ENCODE results near the gene BCO1. TPM values are rescaled to one million over a fixed set of nuclear protein-coding genes. Genes with fewer than 3 reads are reported as not detected.

Gene BCO1
- total and polyA plus RNA-seq, 2 of the 4 experiments (the other 2 are of a cell fraction): not detected

GRCh38 chr16:81265658-81266451 lies 27.4 kb downstream of the BCO1 start:
- intact Hi-C loops (cut with micrococcal nuclease): no loop called here
- TF ChIP-seq CTCF (conservative IDR thresholded peaks at IDR 0.05; ENCODE audit: low read depth, low read length) (no peak), RFX5 (IDR thresholded peaks at IDR 0.05; ENCODE audit: low read depth, low read length) (no peak), BHLHE40 (IDR thresholded peaks at IDR 0.05; ENCODE audit: low read depth, low read length) (no peak), ELK1 (IDR thresholded peaks at IDR 0.05; ENCODE audit: borderline replicate concordance, low read depth, low read length) (no peak), POLR2A (IDR thresholded peaks at IDR 0.05; ENCODE audit: low read depth, low read length) (no peak), CEBPB (IDR thresholded peaks at IDR 0.05; ENCODE audit: low read depth, low read length) (no peak), RAD21 (IDR thresholded peaks at IDR 0.05; ENCODE audit: low read length) (no peak), NFE2L2 (IDR thresholded peaks at IDR 0.05; ENCODE audit: low read depth, low read length) (no peak), CHD1 (IDR thresholded peaks at IDR 0.05; ENCODE audit: low read depth, low read length) (no peak), FOS (IDR thresholded peaks at IDR 0.05; ENCODE audit: low read depth, low read length) (no peak), RCOR1 (IDR thresholded peaks at IDR 0.05; ENCODE audit: insufficient replicate concordance, low read length) (no peak), SMC3 (IDR thresholded peaks at IDR 0.05; ENCODE audit: low read depth, low read length) (no peak), MAZ (IDR thresholded peaks at IDR 0.05; ENCODE audit: borderline replicate concordance, low read depth, low read length) (no peak), MAFK (IDR thresholded peaks at IDR 0.05; ENCODE audit: low read depth, low read length) (no peak), USF2 (IDR thresholded peaks at IDR 0.05; ENCODE audit: low read depth, low read length) (no peak)

More at GRCh38 chr16:81265658-81266451, 27.4 kb downstream of the BCO1 start:
- H3K56ac ChIP-seq (ENCODE audit: extremely low read depth, insufficient read depth, low read length): no peak overlapping the region
- no peaks in the 10 kb centered on the region for H4K20me1 ChIP-seq (ENCODE audit: insufficient read depth, low read length)
- no peak overlapping the region for H2BK15ac ChIP-seq (ENCODE audit: low read depth, low read length)
- ChIA-PET POLR2A (ENCODE audit: unreplicated experiment) (no interaction called here), CTCF (interaction anchor here (0.5 kb wide), 1 partner anchor 61 kb away, joined by 3 read pairs; no protein-coding TSS in a partner anchor)
- H3K14ac ChIP-seq (replicated peaks; ENCODE audit: low read depth, low read length): no peak overlapping the region
- peak overlapping the region; percentile 17 for H2BK5ac ChIP-seq (ENCODE audit: low read depth, low read length, poor library complexity, severe bottlenecking)
- in situ Hi-C loops (cut with MboI; ENCODE audit: low sequenced_read_pairs) (no loop called here), dilution Hi-C loops (cut with HindIII; ENCODE audit: low sequenced_read_pairs, unreplicated experiment) (no loop called here)
- H3K4me2 ChIP-seq (ENCODE audit: low read depth, low read length): no peak overlapping the region
- H4K8ac ChIP-seq (ENCODE audit: low read depth in 2 of 2, low read length in 2 of 2): no peak overlapping the region
- no peak overlapping the region for H3K23ac ChIP-seq (ENCODE audit: low read depth, low read length)
- H2AK9ac ChIP-seq (replicated peaks; ENCODE audit: low read depth, low read length, poor library complexity): no peak overlapping the region
- H3K9me3 ChIP-seq (ENCODE audit: control insufficient read depth, insufficient read depth, low read length): no peaks in the 10 kb centered on the region
- 0 out of 2 replicates have a peak, but pooled peaks have one; percentile 14 for ATAC-seq (ENCODE audit: low read depth)
- H3K4ac ChIP-seq (ENCODE audit: low read depth, low read length): no peak overlapping the region
- no peak overlapping the region for H3K9ac ChIP-seq (ENCODE audit: low read depth, low read length)
- WGBS, 2 experiments (ENCODE audit: extremely low coverage in 2 of 2, insufficient read length in 1 of 2): 79 to 100% methylated on average over 1 to 3 of the region's 5 CpGs
- H2BK20ac ChIP-seq (ENCODE audit: low read depth, low read length): no peak overlapping the region
- peak; percentile 19 for DNase-seq
- H3K36me3 ChIP-seq (ENCODE audit: control insufficient read depth, insufficient read depth, low read length): no peaks in the 10 kb centered on the region
- no peak overlapping the region for H2AFZ ChIP-seq (replicated peaks; ENCODE audit: low read length, poor library complexity)
- no peaks in the 10 kb centered on the region for H3K9me1 ChIP-seq (ENCODE audit: insufficient read depth, low read length)
- H3K79me1 ChIP-seq (ENCODE audit: low read depth in 1 of 2, low read length in 2 of 2): no peaks in the 10 kb centered on the region
- no peak overlapping the region for H3K4me3 ChIP-seq (ENCODE audit: insufficient read depth, low read depth, low read length)
- H3K27ac ChIP-seq (ENCODE audit: insufficient read depth, low read length): no peak overlapping the region
- H3K18ac ChIP-seq (ENCODE audit: low read depth, low read length): no peak overlapping the region
- H3K4me1 ChIP-seq (ENCODE audit: control insufficient read depth, insufficient read depth, low read length): no peaks in the 10 kb centered on the region
- H2BK120ac ChIP-seq (ENCODE audit: low read depth, low read length): no peak overlapping the region
- no TSS peak for BruUV-seq (replicated peaks)
- H4K5ac ChIP-seq (ENCODE audit: low read depth, low read length): no peak overlapping the region
- H2AK5ac ChIP-seq (ENCODE audit: low read depth, low read length): no peak overlapping the region
- no peak overlapping the region for H4K91ac ChIP-seq (ENCODE audit: insufficient read depth, low read depth, low read length)
- H3K27me3 ChIP-seq (ENCODE audit: control insufficient read depth, insufficient read depth, low read length): peaks cover 3% of the 10 kb centered on the region; the same call in 1 of the 2 replicates

Data from IMR-90 (cell line).